Upper lobe of left lung (tissue), 6 donors: Measurements from ENCODE around the gene IFT88. TPM values are rescaled to one million over a fixed set of nuclear protein-coding genes. Genes with fewer than 3 reads are reported as not detected.

ENCODE experiments used
- ATAC-seq, 2 donors: fragments of 200-7000 bp; cut with Tn5 transposase; one replicate each; pipeline ENCODE4 v1.9.1; 2022; ENCODE audit warnings: mild to moderate bottlenecking in 2 of 2, moderate library complexity in 2 of 2; ENCODE audit not compliant: low FRiP score in 2 of 2
- DNase-seq, 2 donors: peaks; one replicate each; pipeline ENCODE4 v3.0.0-alpha.2; 2019 to 2020
- H3K27ac ChIP-seq, 4 donors: fragments of 200-600 bp; sonication (generic); one replicate each; pipeline ENCODE4 v1.5.1; 2016 to 2019
- H3K27me3 ChIP-seq, 4 donors: fragments of 200-600 bp; sonication (generic); one replicate each; pipeline ENCODE4 v1.5.1; 2017 to 2019
- H3K36me3 ChIP-seq, 4 donors: fragments of 200-600 bp; sonication (generic); one replicate each; pipeline ENCODE4 v1.5.1; 2016 to 2019
- H3K4me1 ChIP-seq, 4 donors: fragments of 200-600 bp; sonication (generic); one replicate each; pipeline ENCODE4 v1.5.1; 2018 to 2019
- H3K4me3 ChIP-seq, 4 donors: fragments of 200-600 bp; sonication (generic); one replicate each; pipeline ENCODE4 v1.5.1; 2017 to 2019; ENCODE audit warnings: mild to moderate bottlenecking in 2 of 4, moderate library complexity in 1 of 4
- H3K9me3 ChIP-seq, 4 donors: fragments of 200-600 bp; sonication (generic); one replicate each; pipeline ENCODE4 v1.5.1; 2018 to 2019
- EP300 ChIP-seq, 4 donors: sonication (generic); formaldehyde crosslinking; IDR thresholded peaks; one replicate each; pipeline ENCODE4 v1.5.1; 2017; ENCODE audit warnings: antibody characterized with exemption in 4 of 4, control low read depth in 2 of 4
- POLR2A ChIP-seq, 4 donors: fragments of 450-650 bp; IDR thresholded peaks; one replicate each; pipeline ENCODE4 v1.5.1; 2016 to 2017; ENCODE audit warnings: antibody characterized with exemption in 4 of 4, mild to moderate bottlenecking in 2 of 4
- POLR2AphosphoS5 ChIP-seq, 2 donors: sonication (generic); formaldehyde crosslinking; IDR thresholded peaks; one replicate each; pipeline ENCODE4 v1.5.1; 2017; ENCODE audit warnings: antibody characterized with exemption in 2 of 2
- WGBS, 2 donors: methylation state at CpG; one replicate each; pipeline ENCODE4 v1.1.5; 2017 to 2018; 5-methylcytosine and 5-hydroxymethylcytosine counted together
- small RNA-seq, 4 donors: library from RNA; depleted of rRNA; stranded (forward); fragments of <200 nt; gene quantifications; one replicate each; pipeline ENCODE3, GENCODE V24; 2016
- total RNA-seq, 6 donors: library from RNA; depleted of rRNA in 4 of 6; stranded (reverse); fragments of >200 nt in 4 of 6; gene quantifications; one replicate each; pipeline versions ENCODE4 v1.1.0 to v1.2.1, GENCODE V29; 2016 to 2021
- TF ChIP-seq, protein P1 (sequence below), 6 experiments: fragments of 450-650 bp in 4 of 6; fragments of 200-600 bp in 2 of 6; sonication (generic) in 2 of 6; IDR thresholded peaks; one replicate each; pipeline ENCODE4 v1.5.1; 2016 to 2019; ENCODE audit warnings: antibody characterized with exemption in 6 of 6
- donor health status: DM: no; HTN: no; CAD: no; lungs with moderate emphysema.
- donor health status: DM: no; HTN: yes; CAD: no; lungs with severe emphysema.

Gene IFT88
- total RNA-seq, 6 donors from 2014 or later = 5.5 to 55.5 (median 15.5) TPM

DNA sequence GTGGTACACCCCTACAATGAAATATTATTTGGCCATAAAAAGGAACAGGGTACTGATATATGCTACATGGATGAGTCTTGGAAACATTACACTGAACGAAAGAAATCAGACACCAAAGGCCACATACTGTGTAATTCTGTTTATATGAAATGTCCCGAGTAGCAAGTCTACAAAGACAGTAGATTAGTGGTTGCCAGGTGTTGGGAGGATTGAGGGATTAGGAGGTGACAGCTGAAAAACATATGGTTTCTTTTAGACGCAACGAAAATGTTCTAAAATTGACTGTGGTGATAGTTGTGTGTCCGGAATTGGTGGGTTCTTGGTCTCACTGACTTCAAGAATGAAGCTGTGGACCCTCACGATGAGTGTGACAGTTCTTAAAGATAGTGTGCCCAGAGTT lies 171.7 kb downstream of the IFT88 start:
- 87 to 92% methylated on average over 6 of the region's 6 CpGs for WGBS, 2 donors
- H3K9me3 ChIP-seq = no peaks in the 10 kb centered on the region
- TF ChIP-seq POLR2A (IDR thresholded peaks at IDR 0.05) = no peak
- TF ChIP-seq, protein P1, sequence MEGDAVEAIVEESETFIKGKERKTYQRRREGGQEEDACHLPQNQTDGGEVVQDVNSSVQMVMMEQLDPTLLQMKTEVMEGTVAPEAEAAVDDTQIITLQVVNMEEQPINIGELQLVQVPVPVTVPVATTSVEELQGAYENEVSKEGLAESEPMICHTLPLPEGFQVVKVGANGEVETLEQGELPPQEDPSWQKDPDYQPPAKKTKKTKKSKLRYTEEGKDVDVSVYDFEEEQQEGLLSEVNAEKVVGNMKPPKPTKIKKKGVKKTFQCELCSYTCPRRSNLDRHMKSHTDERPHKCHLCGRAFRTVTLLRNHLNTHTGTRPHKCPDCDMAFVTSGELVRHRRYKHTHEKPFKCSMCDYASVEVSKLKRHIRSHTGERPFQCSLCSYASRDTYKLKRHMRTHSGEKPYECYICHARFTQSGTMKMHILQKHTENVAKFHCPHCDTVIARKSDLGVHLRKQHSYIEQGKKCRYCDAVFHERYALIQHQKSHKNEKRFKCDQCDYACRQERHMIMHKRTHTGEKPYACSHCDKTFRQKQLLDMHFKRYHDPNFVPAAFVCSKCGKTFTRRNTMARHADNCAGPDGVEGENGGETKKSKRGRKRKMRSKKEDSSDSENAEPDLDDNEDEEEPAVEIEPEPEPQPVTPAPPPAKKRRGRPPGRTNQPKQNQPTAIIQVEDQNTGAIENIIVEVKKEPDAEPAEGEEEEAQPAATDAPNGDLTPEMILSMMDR (IDR thresholded peaks at IDR 0.05) = no peak
- no peak for TF ChIP-seq EP300 (IDR thresholded peaks at IDR 0.05)
- TF ChIP-seq POLR2AphosphoS5 (IDR thresholded peaks at IDR 0.05) = no peak

DNA sequence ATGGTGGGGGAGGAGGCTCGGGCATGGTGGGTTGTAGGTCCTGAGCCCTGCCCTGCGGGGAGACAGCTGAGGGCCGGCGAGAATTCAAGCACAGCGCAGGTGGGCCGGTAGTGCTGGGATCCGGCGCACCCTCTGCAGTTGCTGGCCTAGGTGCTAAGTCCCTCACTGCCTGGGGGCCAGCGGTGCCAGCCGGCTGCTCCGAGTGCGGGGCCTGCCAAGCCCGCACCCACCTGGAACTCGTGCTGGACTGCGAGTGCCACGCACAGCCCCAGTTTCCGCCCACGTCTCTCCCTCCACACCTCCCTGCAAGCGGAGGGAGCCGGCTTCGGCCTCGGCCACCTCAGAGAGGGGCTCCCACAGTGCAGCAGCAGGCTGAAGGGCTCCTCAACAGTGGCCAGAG lies 173.1 kb downstream of the IFT88 start:
- Histone ChIP-seq H3K36me3 (no peaks in the 10 kb centered on the region), H3K4me1 (no peaks in the 10 kb centered on the region), H3K27me3 (no peaks in the 10 kb centered on the region), H3K9me3 (no peaks in the 10 kb centered on the region), H3K4me3 (no peak overlapping the region), H3K27ac (no peak overlapping the region)
- 96 to 99% methylated on average over 15 to 22 of the region's 22 CpGs for WGBS, 2 donors
- DNase-seq (peak in 1 of 2 donors; percentile 80), ATAC-seq (peak in 1 of 2 donors; percentile 34)
- TF ChIP-seq, protein P1 (IDR thresholded peaks at IDR 0.05) = no peak
- TF ChIP-seq POLR2A (IDR thresholded peaks at IDR 0.05) = no peak
- TF ChIP-seq EP300 (IDR thresholded peaks at IDR 0.05) = no peak
- TF ChIP-seq POLR2AphosphoS5 (IDR thresholded peaks at IDR 0.05) = no peak

More for the DNA sequence above, 171.7 kb downstream of the IFT88 start:
- Histone ChIP-seq H3K4me1 (no peaks in the 10 kb centered on the region), H3K4me3 (no peak overlapping the region), H3K36me3 (no peaks in the 10 kb centered on the region), H3K27ac (no peak overlapping the region), H3K27me3 (no peaks in the 10 kb centered on the region)
- ATAC-seq (no peak), DNase-seq (no peak)

Small RNAs within 50 kb of the gene (small RNA-seq; reads per million reads assigned to genes)
- gene RNU2-7P = 0.06 to 0.20 (median 0.13) reads per million in 4 donors

Other genes starting within 250 kb of the IFT88 start
- 10 to 100 TPM; 22.2 to 38.9 (median 28.7) TPM for gene CRYL1, start 41.3 kb upstream of the IFT88 start, total RNA-seq
- gene IL17D, start 136.5 kb downstream of the IFT88 start, total RNA-seq = 1 to 10 TPM; 1.0 to 6.4 (median 2.4) TPM
- gene EEF1AKMT1, start 206.8 kb downstream of the IFT88 start, total RNA-seq = 10 to 100 TPM in 2 of 6 donors, 1 to 10 TPM in 4; 3.1 to 13.8 (median 9.0) TPM